Body of pancreas (tissue), 4 donors: ENCODE measurements around the gene SYNE3. TPM values are rescaled to one million over a fixed set of nuclear protein-coding genes. Genes with fewer than 3 reads are reported as not detected.

Experiments used
- ATAC-seq: fragments of 150-250 bp; one replicate; pipeline ENCODE4 v1.9.1; 2016
- DNase-seq, 4 donors: peaks; one replicate each; pipeline ENCODE4 v3.0.0-alpha.2; 2019
- H3K27ac ChIP-seq, 4 donors: fragments of 200-600 bp; sonication (generic); 1 replicate in 3 of 4; 2 replicates in 1 of 4; pipeline versions ENCODE4 v1.5.1 to v1.6.1; 2016 to 2019; ENCODE audit warnings: mild to moderate bottlenecking in 1 of 4, mixed read lengths in 1 of 4, moderate library complexity in 1 of 4
- H3K27me3 ChIP-seq, 2 donors: fragments of 200-600 bp; sonication (generic); one replicate each; pipeline ENCODE4 v1.6.0; 2016; ENCODE audit warnings: mild to moderate bottlenecking in 1 of 2
- H3K36me3 ChIP-seq, 2 donors: fragments of 200-600 bp; sonication (generic); replicated peaks in 1 of 2; 2 replicates each; pipeline ENCODE4 v1.5.1; 2016; ENCODE audit warnings: low read depth in 2 of 2; ENCODE audit not compliant: insufficient read depth in 1 of 2
- H3K4me1 ChIP-seq: fragments of 200-600 bp; sonication (generic); one replicate; pipeline ENCODE4 v1.6.0; 2016
- H3K4me3 ChIP-seq, 2 donors: fragments of 200-600 bp; sonication (generic); 1 replicate in 1 of 2; 2 replicates in 1 of 2; pipeline ENCODE4 v1.5.1; 2016 to 2019
- H3K9me3 ChIP-seq, 3 donors: fragments of 200-600 bp; sonication (generic); 1 replicate in 2 of 3; 2 replicates in 1 of 3; pipeline ENCODE4 v1.5.1; 2016
- CTCF ChIP-seq, 7 experiments: fragments of 450-650 bp in 4 of 7; fragments of 200-600 bp in 3 of 7; sonication (generic) in 3 of 7; IDR thresholded peaks; one replicate each; pipeline ENCODE4 v1.5.1; 2016 to 2019; ENCODE audit warnings: antibody characterized with exemption in 7 of 7
- POLR2A ChIP-seq, 3 donors: fragments of 450-650 bp; IDR thresholded peaks; one replicate each; pipeline ENCODE4 v1.6.1; 2016; ENCODE audit warnings: antibody characterized with exemption in 3 of 3, mild to moderate bottlenecking in 2 of 3
- WGBS, 2 donors: methylation state at CpG; one replicate each; pipeline ENCODE4 v1.1.5; 2017; 5-methylcytosine and 5-hydroxymethylcytosine counted together
- intact Hi-C: fragments of 100-400 bp; cut with DNase I; formaldehyde crosslinking; loops from one replicate; pipeline ENCODE4 v1.15.1; 2023
- total RNA-seq, 2 donors: library from RNA; depleted of rRNA; stranded (reverse); fragments of >200 nt; gene quantifications; one replicate each; pipeline ENCODE4 v1.1.0, GENCODE V29; 2016

Gene SYNE3
- total RNA-seq, 2 donors from 2014 or later, result 7.0 to 7.3 TPM

GRCh38 chr14:95474941-95475340 lies 41.5 kb downstream of the SYNE3 start:
- 90 to 92% methylated on average over 5 to 6 of the region's 6 CpGs for WGBS, 2 donors
- no peak for ATAC-seq
- Histone ChIP-seq H3K4me1 (no peaks in the 10 kb centered on the region), H3K36me3 (no peaks in the 10 kb centered on the region), H3K9me3 (no peaks in the 10 kb centered on the region), H3K27me3 (no peaks in the 10 kb centered on the region), H3K27ac (no peak overlapping the region), H3K4me3 (no peak overlapping the region)
- intact Hi-C loops, result no loop called here
- DNase-seq, result no peak
- TF ChIP-seq CTCF (IDR thresholded peaks at IDR 0.05) (no peak), POLR2A (IDR thresholded peaks at IDR 0.05) (no peak)

- no peaks in the 10 kb centered on the region for H3K9me3 ChIP-seq
- TF ChIP-seq CTCF (IDR thresholded peaks at IDR 0.05) (no peak), POLR2A (IDR thresholded peaks at IDR 0.05) (no peak)
- H3K4me3 ChIP-seq, result no peak overlapping the region
- no peaks in the 10 kb centered on the region for H3K27me3 ChIP-seq
- no peak for DNase-seq
- intact Hi-C loops, result no loop called here
- H3K36me3 ChIP-seq, result no peaks in the 10 kb centered on the region
- no peak for ATAC-seq
- H3K4me1 ChIP-seq, result no peaks in the 10 kb centered on the region
- H3K27ac ChIP-seq, result no peak overlapping the region
- WGBS, 2 donors, result 77 to 82% methylated on average over 6 of the region's 6 CpGs
Measured at GRCh38 chr14:95474486-95474885, 42.0 kb downstream of the SYNE3 start.

- ATAC-seq (no peak), DNase-seq (no peak)
- no peaks in the 10 kb centered on the region for H3K4me1 ChIP-seq
- no peaks in the 10 kb centered on the region for H3K9me3 ChIP-seq
- H3K36me3 ChIP-seq, result no peaks in the 10 kb centered on the region
- no peak overlapping the region for H3K4me3 ChIP-seq
- TF ChIP-seq POLR2A (IDR thresholded peaks at IDR 0.05) (no peak), CTCF (IDR thresholded peaks at IDR 0.05) (no peak)
- WGBS, 2 donors, result 51 to 56% methylated on average over 8 to 10 of the region's 10 CpGs
- intact Hi-C loops, result no loop called here
- H3K27me3 ChIP-seq, result no peaks in the 10 kb centered on the region
- H3K27ac ChIP-seq, result no peak overlapping the region
Measured at GRCh38 chr14:95472819-95473251, 43.6 kb downstream of the SYNE3 start.

- Histone ChIP-seq H3K27me3 (no peaks in the 10 kb centered on the region), H3K27ac (no peak overlapping the region), H3K4me1 (no peaks in the 10 kb centered on the region), H3K36me3 (no peaks in the 10 kb centered on the region), H3K9me3 (no peaks in the 10 kb centered on the region), H3K4me3 (no peak overlapping the region)
- intact Hi-C loops, result no loop called here
- DNase-seq, result no peak
- TF ChIP-seq POLR2A (IDR thresholded peaks at IDR 0.05) (no peak), CTCF (IDR thresholded peaks at IDR 0.05) (no peak)
- 64 to 67% methylated on average over 6 to 7 of the region's 7 CpGs for WGBS, 2 donors
- no peak for ATAC-seq
Measured at GRCh38 chr14:95471476-95471875, 45.0 kb downstream of the SYNE3 start.

GRCh38 chr14:95471016-95471415 lies 45.4 kb downstream of the SYNE3 start:
- H3K36me3 ChIP-seq, result no peaks in the 10 kb centered on the region
- DNase-seq (no peak), ATAC-seq (no peak)
- no peak for TF ChIP-seq POLR2A (IDR thresholded peaks at IDR 0.05)
- TF ChIP-seq CTCF (IDR thresholded peaks at IDR 0.05), result no peak
- no peak overlapping the region for H3K4me3 ChIP-seq
- 80 to 100% methylated on average over 1 to 2 of the region's 2 CpGs for WGBS, 2 donors
- no peaks in the 10 kb centered on the region for H3K4me1 ChIP-seq
- intact Hi-C loops, result no loop called here
- H3K9me3 ChIP-seq, result no peaks in the 10 kb centered on the region
- no peak overlapping the region for H3K27ac ChIP-seq
- no peaks in the 10 kb centered on the region for H3K27me3 ChIP-seq
